Fibroblast of lung (primary cell): ENCODE results near the gene MYO18B. TPM values are rescaled to one million over a fixed set of nuclear protein-coding genes. Genes with fewer than 3 reads are reported as not detected.

ENCODE experiments used
- DNase-seq, 2 donors: peaks; one replicate each; pipeline versions ENCODE4 v3.0.0 to v3.0.0-alpha.2; 2010; ENCODE audit warnings: low read depth in 2 of 2
- H2AFZ ChIP-seq: 2 replicates; pipeline ENCODE4 v1.5.1; 2012; ENCODE audit warnings: low read length, control low read depth, inconsistent platforms
- H3K27ac ChIP-seq: 2 replicates; pipeline ENCODE4 v1.5.1; 2011; ENCODE audit warnings: low read length, control low read depth; ENCODE audit not compliant: insufficient read depth
- H3K27me3 ChIP-seq: 2 replicates; pipeline ENCODE4 v1.5.1; 2011; ENCODE audit warnings: mild to moderate bottlenecking, low read length; ENCODE audit not compliant: control insufficient read depth, insufficient read depth
- H3K36me3 ChIP-seq: 2 replicates; pipeline ENCODE4 v1.5.1; 2011; ENCODE audit warnings: low read length; ENCODE audit not compliant: control insufficient read depth, insufficient read depth
- H3K4me1 ChIP-seq: 2 replicates; pipeline ENCODE4 v1.5.1; 2011; ENCODE audit warnings: low read length; ENCODE audit not compliant: control insufficient read depth, insufficient read depth; ENCODE audit errors: extremely low read depth
- H3K4me2 ChIP-seq: 2 replicates; pipeline ENCODE4 v1.5.1; 2011; ENCODE audit warnings: low read length, control low read depth; ENCODE audit not compliant: insufficient read depth; ENCODE audit errors: extremely low read depth
- H3K4me3 ChIP-seq, 4 experiments: fragments of 200-600 bp in 1 of 4; sonication (generic) in 1 of 4; replicated peaks in 1 of 4; 2 replicates each; pipeline ENCODE4 v1.5.1; 2011 to 2016; ENCODE audit warnings: low read length in 4 of 4, low read depth in 3 of 4, mild to moderate bottlenecking in 3 of 4, control low read depth in 2 of 4, inconsistent platforms in 1 of 4, mixed read lengths in 1 of 4; ENCODE audit not compliant: insufficient read depth in 1 of 4; ENCODE audit errors: control extremely low read depth in 1 of 4
- H3K79me2 ChIP-seq: 2 replicates; pipeline ENCODE4 v1.5.1; 2012; ENCODE audit warnings: mild to moderate bottlenecking, low read length, inconsistent platforms; ENCODE audit not compliant: control insufficient read depth, insufficient read depth
- H3K9ac ChIP-seq: 2 replicates; pipeline ENCODE4 v1.5.1; 2011; ENCODE audit warnings: mild to moderate bottlenecking, low read length, control low read depth; ENCODE audit not compliant: insufficient read depth
- H3K9me3 ChIP-seq: 2 replicates; pipeline ENCODE4 v1.5.1; 2012; ENCODE audit warnings: low read depth, low read length; ENCODE audit not compliant: control insufficient read depth, insufficient read depth
- H4K20me1 ChIP-seq: 2 replicates; pipeline ENCODE4 v1.5.1; 2011; ENCODE audit warnings: low read length; ENCODE audit not compliant: control insufficient read depth, insufficient read depth; ENCODE audit errors: extremely low read depth
- CTCF ChIP-seq, 2 donors: IDR thresholded peaks in 1 of 2; conservative IDR thresholded peaks in 1 of 2; 1 replicate in 1 of 2; 2 replicates in 1 of 2; pipeline ENCODE4 v1.5.1; 2011 to 2012; ENCODE audit warnings: low read length in 2 of 2, control low read depth in 1 of 2, inconsistent platforms in 1 of 2, low read depth in 1 of 2, mild to moderate bottlenecking in 1 of 2
- EZH2 ChIP-seq: IDR thresholded peaks from 2 replicates; pipeline ENCODE4 v1.5.1; 2012; ENCODE audit warnings: low read length, control low read depth, mild to moderate bottlenecking; ENCODE audit errors: missing control alignments
- polyA plus RNA-seq, 2 donors: library from polyadenylated mRNA; depleted of rRNA in 1 of 2; stranded (reverse) in 1 of 2; unstranded in 1 of 2; fragments of >200 nt; gene quantifications; 2 replicates each; pipeline ENCODE4 v1.2.1, GENCODE V29; 2011 to 2012; ENCODE audit warnings: missing spikeins in 1 of 2
- total RNA-seq: library from RNA; depleted of rRNA; stranded (reverse); fragments of >200 nt; gene quantifications from 2 replicates; pipeline ENCODE4 v1.2.1, GENCODE V29; 2014

Gene MYO18B
- total and polyA plus RNA-seq, 2 donors (not counting 1 experiment from before 2014, with no cell fraction given): 0.17 TPM; not detected in 1

GRCh38 chr22:25847451-25847850 is 105.5 kb downstream of the MYO18B start:
- no peak for TF ChIP-seq CTCF (conservative IDR thresholded peaks at IDR 0.05 in 1 of 2, IDR thresholded peaks at IDR 0.05 in 1 of 2; ENCODE audit: low read depth in 1 of 2, low read length in 2 of 2)
- TF ChIP-seq EZH2: no peak
- Histone ChIP-seq H3K9me3 (no peaks in the 10 kb centered on the region), H3K27ac (no peak overlapping the region), H2AFZ (no peak overlapping the region), H3K4me2 (no peak overlapping the region), H3K9ac (no peak overlapping the region), H3K4me1 (no peaks in the 10 kb centered on the region), H3K27me3 (no peaks in the 10 kb centered on the region), H3K36me3 (no peaks in the 10 kb centered on the region), H3K4me3 (no peak overlapping the region), H3K79me2 (no peaks in the 10 kb centered on the region), H4K20me1 (no peaks in the 10 kb centered on the region)
- DNase-seq: no peak

DNA sequence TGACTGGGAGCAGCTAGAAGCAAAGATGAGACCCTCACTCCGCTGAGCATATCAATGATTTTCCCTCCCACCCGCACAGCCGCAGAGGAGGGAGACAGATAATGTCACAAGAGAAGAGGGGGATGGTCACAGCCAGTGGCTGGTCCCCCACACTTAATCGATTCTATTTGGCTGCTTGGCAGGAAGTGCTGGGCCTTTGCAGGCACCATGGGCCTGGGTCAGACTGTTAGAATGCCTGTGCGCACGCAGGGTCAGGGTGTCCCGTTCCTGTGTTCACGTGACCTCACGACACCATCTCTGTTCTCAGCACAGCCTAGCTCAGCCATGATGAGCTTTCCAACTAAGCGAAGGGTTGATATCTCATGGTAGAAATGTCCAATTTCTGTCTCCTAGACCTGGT is 107.0 kb downstream of the MYO18B start:
- no peak for DNase-seq
- H2AFZ ChIP-seq: no peak overlapping the region
- no peaks in the 10 kb centered on the region for H3K4me1 ChIP-seq
- no peak overlapping the region for H3K27ac ChIP-seq
- H3K9ac ChIP-seq: no peak overlapping the region
- H3K4me3 ChIP-seq: no peak overlapping the region
- H3K9me3 ChIP-seq: no peaks in the 10 kb centered on the region
- no peak overlapping the region for H3K4me2 ChIP-seq
- TF ChIP-seq EZH2 (no peak), CTCF (conservative IDR thresholded peaks at IDR 0.05 in 1 of 2, IDR thresholded peaks at IDR 0.05 in 1 of 2; ENCODE audit: low read depth in 1 of 2, low read length in 2 of 2) (no peak)
- no peaks in the 10 kb centered on the region for H3K27me3 ChIP-seq
- H3K36me3 ChIP-seq: no peaks in the 10 kb centered on the region
- no peaks in the 10 kb centered on the region for H3K79me2 ChIP-seq
- H4K20me1 ChIP-seq: no peaks in the 10 kb centered on the region

DNA sequence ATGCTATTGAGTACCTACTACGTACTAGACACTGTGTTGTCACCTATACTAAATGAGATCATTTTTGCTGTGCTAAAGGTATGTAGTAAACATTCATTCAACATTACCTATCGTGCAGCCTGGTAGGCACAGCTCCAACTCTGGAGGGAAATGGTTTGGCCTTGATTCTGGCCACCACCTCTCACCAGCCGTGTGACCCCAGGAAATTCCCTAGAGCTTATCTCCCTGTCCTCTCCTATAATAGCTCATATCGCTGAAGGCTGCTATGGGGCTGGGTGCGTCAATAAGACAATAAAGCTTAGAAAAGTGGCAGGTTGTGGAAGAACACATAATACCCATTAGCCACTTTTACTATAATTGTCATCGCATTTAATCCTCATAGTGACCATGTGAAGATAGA is 107.5 kb downstream of the MYO18B start:
- Histone ChIP-seq H2AFZ (no peak overlapping the region), H3K9me3 (no peaks in the 10 kb centered on the region)

More for the DNA sequence above, 107.5 kb downstream of the MYO18B start:
- no peak overlapping the region for H3K4me2 ChIP-seq
- H3K4me3 ChIP-seq: no peak overlapping the region
- H3K79me2 ChIP-seq: no peaks in the 10 kb centered on the region
- H3K27ac ChIP-seq: no peak overlapping the region
- H3K4me1 ChIP-seq: no peaks in the 10 kb centered on the region
- TF ChIP-seq CTCF (conservative IDR thresholded peaks at IDR 0.05 in 1 of 2, IDR thresholded peaks at IDR 0.05 in 1 of 2; ENCODE audit: low read depth in 1 of 2, low read length in 2 of 2) (no peak), EZH2 (no peak)
- H3K27me3 ChIP-seq: no peaks in the 10 kb centered on the region
- no peak for DNase-seq
- H3K36me3 ChIP-seq: no peaks in the 10 kb centered on the region
- no peaks in the 10 kb centered on the region for H4K20me1 ChIP-seq
- H3K9ac ChIP-seq: no peak overlapping the region
